ENCODE measurements around the gene COMMD1. TPM values are rescaled to one million over a fixed set of nuclear protein-coding genes. Genes with fewer than 3 reads are reported as not detected.

COMMD1 gene
- total and polyA plus RNA-seq, 3 donors from 2014 or later, result 61.7 to 87.9 (median 85.2) TPM

DNA sequence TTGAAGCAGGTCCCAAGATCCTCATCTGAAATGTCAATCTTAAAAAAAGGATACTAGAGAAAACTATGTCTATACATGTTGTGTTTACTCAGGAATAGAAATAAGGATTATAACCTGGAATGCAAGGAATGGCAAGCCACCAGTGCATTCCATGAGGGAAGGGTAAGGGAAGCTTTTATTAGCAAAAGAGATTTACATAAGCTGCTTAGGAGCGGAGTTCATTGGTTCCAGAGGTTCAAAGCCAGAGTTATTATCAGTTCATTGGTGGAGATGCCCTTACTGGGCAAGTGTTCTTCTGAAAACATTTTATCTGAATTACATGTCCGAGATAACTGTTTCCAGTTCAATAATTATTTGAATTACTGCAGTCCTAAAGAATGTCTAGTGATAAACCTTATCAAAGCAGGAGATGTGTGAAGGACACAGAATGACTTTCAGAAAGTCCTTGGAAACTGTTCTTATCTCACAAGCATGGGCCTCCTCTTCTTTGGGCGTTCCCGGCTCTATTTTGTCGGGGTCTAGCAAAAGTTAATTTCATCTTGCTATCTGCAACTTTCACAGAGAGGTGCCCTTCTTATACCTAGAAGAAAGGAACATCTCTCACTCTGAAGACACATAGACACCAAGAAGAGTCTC lies 23.5 kb downstream of the COMMD1 start:
- Histone ChIP-seq H3K4me3 (no peak overlapping the region), H3K9me3 (no peaks in the 10 kb centered on the region), H3K27ac (peak overlapping the region; percentile 50 to 51), H3K27me3 (no peaks in the 10 kb centered on the region), H3K4me1 (no peaks in the 10 kb centered on the region), H3K36me3 (ENCODE audit: low read depth, missing control alignments) (no peaks in the 10 kb centered on the region)
- no peak for TF ChIP-seq POLR2A (IDR thresholded peaks at IDR 0.05)
- TF ChIP-seq, protein P1, sequence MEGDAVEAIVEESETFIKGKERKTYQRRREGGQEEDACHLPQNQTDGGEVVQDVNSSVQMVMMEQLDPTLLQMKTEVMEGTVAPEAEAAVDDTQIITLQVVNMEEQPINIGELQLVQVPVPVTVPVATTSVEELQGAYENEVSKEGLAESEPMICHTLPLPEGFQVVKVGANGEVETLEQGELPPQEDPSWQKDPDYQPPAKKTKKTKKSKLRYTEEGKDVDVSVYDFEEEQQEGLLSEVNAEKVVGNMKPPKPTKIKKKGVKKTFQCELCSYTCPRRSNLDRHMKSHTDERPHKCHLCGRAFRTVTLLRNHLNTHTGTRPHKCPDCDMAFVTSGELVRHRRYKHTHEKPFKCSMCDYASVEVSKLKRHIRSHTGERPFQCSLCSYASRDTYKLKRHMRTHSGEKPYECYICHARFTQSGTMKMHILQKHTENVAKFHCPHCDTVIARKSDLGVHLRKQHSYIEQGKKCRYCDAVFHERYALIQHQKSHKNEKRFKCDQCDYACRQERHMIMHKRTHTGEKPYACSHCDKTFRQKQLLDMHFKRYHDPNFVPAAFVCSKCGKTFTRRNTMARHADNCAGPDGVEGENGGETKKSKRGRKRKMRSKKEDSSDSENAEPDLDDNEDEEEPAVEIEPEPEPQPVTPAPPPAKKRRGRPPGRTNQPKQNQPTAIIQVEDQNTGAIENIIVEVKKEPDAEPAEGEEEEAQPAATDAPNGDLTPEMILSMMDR (IDR thresholded peaks at IDR 0.05), result no peak
- intact Hi-C loops (cut with DNase I; ENCODE audit: low total_unique reads), result loop anchor here (10.0 kb wide), 1 partner anchor 856 kb away; no protein-coding TSS in a partner anchor
- WGBS, 2 donors, result 56 to 72% methylated on average over 5 of the region's 5 CpGs
- DNase-seq, result no peak

DNA sequence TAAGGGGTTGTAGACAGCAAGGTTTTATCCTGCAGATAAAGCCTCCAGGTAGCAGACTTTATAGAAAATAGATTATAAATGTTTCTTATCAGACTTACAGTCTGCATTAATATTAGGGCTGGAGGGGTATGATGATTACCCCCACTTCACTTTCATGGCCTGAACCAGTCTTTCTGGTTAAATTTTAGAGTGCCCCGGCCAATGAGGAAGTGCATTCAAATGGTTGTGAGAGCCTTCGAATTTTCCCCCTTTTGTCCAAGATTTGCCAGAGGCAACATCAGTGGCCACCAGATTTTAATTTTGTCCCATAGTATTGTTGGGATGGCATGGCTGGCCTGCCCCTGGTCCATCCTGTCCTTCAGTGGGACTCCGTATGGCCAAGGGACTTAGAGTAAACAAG lies 31.6 kb downstream of the COMMD1 start:
- Histone ChIP-seq H3K27ac (no peak overlapping the region), H3K4me1 (no peaks in the 10 kb centered on the region), H3K27me3 (no peaks in the 10 kb centered on the region), H3K4me3 (no peak overlapping the region), H3K9me3 (no peaks in the 10 kb centered on the region), H3K36me3 (ENCODE audit: low read depth, missing control alignments) (no peaks in the 10 kb centered on the region)
- no peak for DNase-seq
- intact Hi-C loops (cut with DNase I; ENCODE audit: low total_unique reads), result no loop called here
- WGBS, 2 donors, result 89 to 96% methylated on average over 3 of the region's 3 CpGs
- TF ChIP-seq, protein P1 (IDR thresholded peaks at IDR 0.05), result no peak
- TF ChIP-seq POLR2A (IDR thresholded peaks at IDR 0.05), result no peak

DNA sequence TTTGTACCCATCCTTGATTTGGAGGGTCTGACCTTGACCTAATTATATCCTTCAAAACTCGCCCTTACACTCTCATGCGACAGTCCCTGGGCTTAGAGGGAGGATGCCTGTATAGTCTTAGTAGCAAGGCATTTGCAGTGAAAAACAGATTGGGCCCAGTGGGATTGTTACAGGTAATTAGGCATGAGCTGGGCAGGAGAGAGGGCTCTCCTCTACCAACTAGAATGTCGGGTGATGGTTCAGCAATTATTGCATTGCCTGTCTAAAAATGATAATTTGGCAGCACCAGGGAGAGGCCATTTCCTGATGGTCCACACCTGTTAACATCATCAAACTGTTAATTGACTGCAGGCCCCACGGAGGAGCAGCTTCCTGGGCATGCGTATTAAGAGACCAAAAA lies 32.4 kb downstream of the COMMD1 start:
- H3K36me3 ChIP-seq (ENCODE audit: low read depth, missing control alignments), result no peaks in the 10 kb centered on the region
- no peaks in the 10 kb centered on the region for H3K4me1 ChIP-seq
- no peak overlapping the region for H3K4me3 ChIP-seq
- intact Hi-C loops (cut with DNase I; ENCODE audit: low total_unique reads), result no loop called here
- no peak for TF ChIP-seq POLR2A (IDR thresholded peaks at IDR 0.05)
- H3K27ac ChIP-seq, result peak overlapping the region in 1 of 2 donors; percentile 50
- no peaks in the 10 kb centered on the region for H3K9me3 ChIP-seq
- no peaks in the 10 kb centered on the region for H3K27me3 ChIP-seq
- no peak for DNase-seq
- WGBS, 2 donors, result 75 to 81% methylated on average over 5 of the region's 5 CpGs

DNA sequence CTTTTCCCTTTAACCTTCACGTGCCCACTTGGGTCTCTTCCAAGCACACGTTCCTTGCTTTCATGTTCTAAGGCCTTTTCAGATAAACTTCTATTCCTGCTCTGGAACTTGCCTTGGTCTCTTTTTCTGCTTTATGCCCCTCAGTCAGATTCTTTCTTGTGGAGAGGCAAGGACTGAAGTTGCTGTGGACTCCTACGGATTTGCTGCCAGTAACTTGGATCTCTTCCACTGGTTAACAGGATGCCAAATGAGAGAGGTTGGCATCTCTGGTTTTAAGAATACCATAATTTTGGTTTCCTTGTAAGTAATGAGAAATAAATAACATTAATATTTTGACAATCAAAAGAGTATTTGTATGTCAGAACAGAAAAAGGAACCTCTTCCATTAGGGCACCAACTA lies 33.0 kb downstream of the COMMD1 start:
- peak overlapping the region in 1 of 2 donors; percentile 50 for H3K27ac ChIP-seq
- no peak for DNase-seq
- no peaks in the 10 kb centered on the region for H3K4me1 ChIP-seq
- H3K4me3 ChIP-seq, result no peak overlapping the region
- no peaks in the 10 kb centered on the region for H3K27me3 ChIP-seq
- no peaks in the 10 kb centered on the region for H3K9me3 ChIP-seq
- H3K36me3 ChIP-seq (ENCODE audit: low read depth, missing control alignments), result no peaks in the 10 kb centered on the region
- TF ChIP-seq, protein P1 (IDR thresholded peaks at IDR 0.05), result no peak
- no peak for TF ChIP-seq POLR2A (IDR thresholded peaks at IDR 0.05)
- WGBS, 2 donors, result 42 to 61% methylated on average over 3 of the region's 3 CpGs
- intact Hi-C loops (cut with DNase I; ENCODE audit: low total_unique reads), result no loop called here

DNA sequence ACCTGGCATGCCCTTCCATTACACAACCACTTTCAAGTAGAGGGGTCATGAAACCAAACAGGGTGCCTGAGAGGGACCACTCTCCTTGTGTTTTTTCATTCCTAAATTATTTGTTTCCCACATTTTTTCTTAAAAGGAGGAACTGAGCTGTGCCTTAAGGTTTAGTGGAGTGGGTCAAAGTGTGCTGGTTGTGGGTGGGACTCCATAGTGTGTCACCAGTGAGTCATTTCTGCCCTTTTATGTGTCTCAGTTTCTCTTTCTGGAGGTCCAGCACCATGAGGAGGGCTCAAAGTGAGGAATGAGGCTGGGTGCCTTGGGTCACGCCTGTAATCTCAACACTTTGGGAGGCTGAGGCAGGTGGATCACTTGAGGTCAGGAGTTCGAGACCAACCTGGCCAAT lies 37.8 kb downstream of the COMMD1 start:
- peak overlapping the region in 1 of 2 donors; percentile 19 for H3K27ac ChIP-seq
- no peak overlapping the region for H3K4me3 ChIP-seq
- DNase-seq, result no peak
- H3K4me1 ChIP-seq, result peaks cover 6% of the 10 kb centered on the region
- H3K9me3 ChIP-seq, result no peaks in the 10 kb centered on the region
- WGBS, 2 donors, result 100% methylated on average over 2 of the region's 2 CpGs
- H3K27me3 ChIP-seq, result no peaks in the 10 kb centered on the region
- H3K36me3 ChIP-seq (ENCODE audit: low read depth, missing control alignments), result no peaks in the 10 kb centered on the region
- TF ChIP-seq POLR2A (IDR thresholded peaks at IDR 0.05), result no peak
- TF ChIP-seq, protein P1 (IDR thresholded peaks at IDR 0.05), result no peak
- intact Hi-C loops (cut with DNase I; ENCODE audit: low total_unique reads), result no loop called here
